Uterus (tissue), 2 donors: Measurements from ENCODE around the gene COL4A1.

Experiments used
- CTCF ChIP-seq, 4 experiments: fragments of 200-600 bp in 2 of 4; fragments of 450-650 bp in 2 of 4; sonication (generic) in 2 of 4; IDR thresholded peaks; one replicate each; pipeline ENCODE4 v1.5.1; 2016 to 2019; ENCODE audit warnings: antibody characterized with exemption in 4 of 4, mild to moderate bottlenecking in 2 of 4, moderate library complexity in 1 of 4
- POLR2A ChIP-seq, 2 donors: fragments of 450-650 bp; IDR thresholded peaks; one replicate each; pipeline ENCODE4 v1.6.1; 2016; ENCODE audit warnings: antibody characterized with exemption in 2 of 2, mild to moderate bottlenecking in 1 of 2, moderate library complexity in 1 of 2

- TF ChIP-seq POLR2A (IDR thresholded peaks at IDR 0.05) (no peak), CTCF (IDR thresholded peaks at IDR 0.05) (no peak)
Observed at GRCh38 chr13:110183910-110184309, 123.0 kb downstream of the COL4A1 start.
